Measurements from ENCODE around the gene ISLR.
A peak's percentile ranks its signal among the peaks of the same experiment; 100 is the strongest.

The ISLR gene

GRCh38 chr15:74174219-74174957 is 878 bp downstream of the ISLR start:
- no peak for DNase-seq

GRCh38 chr15:74174958-74175253 is 1.4 kb downstream of the ISLR start:
- no peak for DNase-seq

GRCh38 chr15:74175271-74176191 is 2.0 kb downstream of the ISLR start:
- DNase-seq, result no peak

- no peak for DNase-seq
Observed at GRCh38 chr15:74176262-74177214, 3.0 kb downstream of the ISLR start.

- no peak for DNase-seq
Observed at GRCh38 chr15:74178326-74179100, 5.0 kb downstream of the ISLR start.

- no peak for DNase-seq
Observed at GRCh38 chr15:74179101-74179841, 5.8 kb downstream of the ISLR start.

- no peak for DNase-seq
Observed at GRCh38 chr15:74179983-74180880, 6.7 kb downstream of the ISLR start.

- no peak for DNase-seq
Observed at GRCh38 chr15:74180881-74181602, 7.5 kb downstream of the ISLR start.

GRCh38 chr15:74182131-74182530 is 8.6 kb downstream of the ISLR start:
- no peak for DNase-seq

- DNase-seq, result no peak
Observed at GRCh38 chr15:74184582-74185091, 11.1 kb downstream of the ISLR start.

GRCh38 chr15:74185710-74186348 is 12.3 kb downstream of the ISLR start:
- no peak for DNase-seq

GRCh38 chr15:74188216-74188615 is 14.7 kb downstream of the ISLR start:
- no peak for DNase-seq

- no peak for DNase-seq
Observed at GRCh38 chr15:74191798-74192197, 18.3 kb downstream of the ISLR start.

- no peak for DNase-seq
Observed at GRCh38 chr15:74192751-74193150, 19.2 kb downstream of the ISLR start.

- DNase-seq, result no peak
Observed at GRCh38 chr15:74193299-74193718, 19.8 kb downstream of the ISLR start.

- no peak for DNase-seq
Observed at GRCh38 chr15:74193905-74194304, 20.4 kb downstream of the ISLR start.

- DNase-seq, result no peak
Observed at GRCh38 chr15:74194572-74195559, 21.4 kb downstream of the ISLR start.

- peak; percentile 42 for DNase-seq
Observed at GRCh38 chr15:74196175-74196574, 22.7 kb downstream of the ISLR start.
